NCI-H146 treated with DMSO at 0.1 percent for 48 hours (cell line): ENCODE data around the gene ZNF485.
"Not testable (repeated sequence)": the region's sequence is repeated elsewhere in the genome, so short reads cannot be mapped to it uniquely, and the experiment has no call there.

ENCODE experiments used
- DNase-seq: peaks from one replicate; lab custom pipeline; 2025; ENCODE audit not compliant: unreplicated experiment; lab: John Stamatoyannopoulos, UW

ZNF485 gene

DNA sequence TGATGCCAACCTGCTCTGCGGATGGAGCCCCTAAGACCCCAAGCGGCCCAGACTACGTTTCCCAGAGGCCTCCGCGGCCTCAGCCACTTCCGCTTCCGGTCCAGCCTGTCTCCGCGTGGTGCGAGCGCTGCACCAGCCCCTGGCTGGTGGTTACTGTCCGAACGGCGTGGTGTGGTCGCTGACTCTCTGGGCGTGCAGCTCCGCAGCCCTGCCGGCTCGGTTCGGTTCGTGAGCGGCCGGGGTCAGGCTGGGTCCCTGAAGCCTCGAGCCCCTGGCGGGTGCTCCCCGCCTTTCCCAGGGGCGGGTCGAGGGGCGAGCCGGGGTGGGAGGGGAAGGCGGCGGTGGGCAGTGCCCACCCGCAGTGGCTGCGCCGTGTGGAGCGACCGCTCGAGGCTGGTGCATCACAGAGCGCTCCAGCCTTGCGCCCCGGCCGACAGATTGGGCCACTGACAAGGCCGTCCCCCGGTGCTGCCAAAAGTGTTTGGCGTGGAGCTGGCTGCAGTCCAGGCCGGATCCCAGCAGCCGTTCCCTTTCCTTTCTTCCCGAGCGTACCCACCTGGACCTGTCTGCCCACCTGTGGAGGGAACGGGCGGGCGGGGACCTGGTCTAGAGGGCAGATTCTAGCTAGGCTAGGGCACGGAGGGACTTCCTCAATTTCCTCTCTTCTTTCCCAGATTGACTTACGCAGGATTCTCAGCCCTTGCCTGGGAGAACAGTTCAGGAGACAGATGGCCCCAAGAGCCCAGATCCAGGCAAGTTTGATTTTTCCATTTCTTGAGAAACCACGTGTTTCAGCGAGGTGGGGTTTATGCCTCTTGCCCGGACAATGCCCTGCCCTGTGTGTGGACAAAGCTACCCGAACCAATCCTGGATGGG is at the start of gene ZNF485:
Gene ZNF485 (plus strand): TSS at position 116 of the 876 bp plus-strand sequence. CDS start 613 bp downstream, at position 729.
- DNase-seq: peak; percentile 69

- DNase-seq: no peak
These were observed 49.0 kb upstream of the ZNF485 start for GRCh38 chr10:43557214-43557613.

- DNase-seq: no peak
These were observed 36.6 kb upstream of the ZNF485 start for GRCh38 chr10:43569681-43570080.

DNA sequence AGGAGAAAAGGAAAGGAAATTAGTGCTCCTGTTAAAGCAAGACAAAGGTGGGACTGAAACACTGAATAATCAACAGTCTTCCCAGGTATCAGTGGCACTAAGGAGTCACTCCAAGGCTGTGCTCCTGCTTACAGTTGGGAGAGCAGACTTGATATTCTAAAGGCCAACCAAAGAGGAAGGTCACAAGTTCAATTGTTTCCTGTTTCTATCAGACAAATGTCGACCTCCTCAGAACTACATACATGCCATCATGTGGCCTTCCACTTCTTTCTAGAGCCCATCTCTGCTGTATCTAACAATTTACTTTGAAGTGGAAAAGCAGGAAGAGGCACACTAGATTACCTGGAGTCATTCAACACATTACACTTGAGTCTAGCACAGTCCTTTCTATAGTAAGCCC is 35.3 kb upstream of the ZNF485 start:
- no peak for DNase-seq

DNA sequence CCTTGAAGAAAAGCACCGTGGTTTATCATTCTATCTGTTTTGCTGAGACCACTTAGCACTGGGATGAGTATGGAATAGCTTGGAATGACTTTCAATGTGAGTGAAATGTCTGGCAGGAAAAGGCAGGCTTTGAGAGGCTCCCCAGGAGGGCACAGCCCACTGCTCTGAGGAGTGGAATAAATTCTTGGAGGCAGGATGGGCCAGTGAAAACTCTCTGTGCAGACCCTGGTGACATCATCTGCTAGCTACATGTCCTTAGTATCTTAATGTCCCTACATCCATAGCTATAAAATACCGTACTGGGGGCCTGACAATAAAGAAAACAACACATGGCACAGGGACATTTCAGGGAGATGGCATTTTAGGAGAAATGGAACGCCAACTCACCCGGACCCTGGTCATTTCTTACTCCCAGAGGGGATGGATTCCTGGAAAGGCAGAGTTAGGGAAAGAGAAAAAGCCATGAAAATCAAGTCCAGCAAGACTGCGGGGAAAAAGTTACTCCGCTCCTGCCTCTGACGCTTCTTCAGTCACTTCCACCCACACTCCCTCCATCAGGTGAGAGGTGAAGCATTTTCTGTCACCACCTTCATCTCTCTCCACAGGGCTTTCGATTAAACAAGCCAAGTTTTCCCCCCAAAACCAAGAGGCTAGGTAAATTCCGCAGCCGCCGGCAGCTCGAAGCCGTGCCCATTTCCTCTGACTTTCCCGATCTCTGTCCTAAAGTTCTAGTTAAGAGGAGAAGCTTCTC is 32.8 kb upstream of the ZNF485 start:
- DNase-seq: no peak

GRCh38 chr10:43574001-43574892 is 32.0 kb upstream of the ZNF485 start, which contains the start of gene ZNF239:
Gene ZNF239 (minus strand): TSS chr10:43574616. CDS start chr10:43558079, 16,537 bp downstream.
- DNase-seq: peak; percentile 78

- no peak for DNase-seq
These were observed 31.3 kb upstream of the ZNF485 start for GRCh38 chr10:43574906-43575305.

GRCh38 chr10:43576062-43576461 is 30.2 kb upstream of the ZNF485 start:
- no peak for DNase-seq

- no peak for DNase-seq
These were observed 29.7 kb upstream of the ZNF485 start for GRCh38 chr10:43576580-43576979.

DNA sequence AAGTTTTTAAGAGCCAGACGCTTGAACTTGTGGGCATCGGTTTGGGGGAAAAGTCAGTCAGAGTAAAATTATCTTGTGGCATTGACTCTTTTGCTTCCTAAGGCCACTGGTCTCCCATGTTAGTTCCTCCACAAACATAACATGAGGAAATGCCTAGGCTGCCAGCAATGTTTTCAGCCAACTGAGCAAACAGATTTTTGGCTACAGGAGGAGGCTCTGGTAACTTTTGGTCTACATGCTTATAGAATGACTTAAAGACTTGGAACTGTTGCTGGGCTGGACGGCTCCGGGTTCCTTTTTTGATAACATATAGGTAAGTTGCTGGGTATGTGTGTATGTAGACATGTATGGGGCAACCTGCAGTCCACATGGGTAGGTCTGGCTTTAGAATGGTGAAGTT is 22.2 kb upstream of the ZNF485 start:
- DNase-seq: no peak

GRCh38 chr10:43585046-43585445 is 21.2 kb upstream of the ZNF485 start:
- no peak for DNase-seq

GRCh38 chr10:43585981-43586729 is 20.1 kb upstream of the ZNF485 start:
- no peak for DNase-seq

- DNase-seq: not testable (repeated sequence)
These were observed 19.5 kb upstream of the ZNF485 start for GRCh38 chr10:43586730-43587115.

GRCh38 chr10:43591303-43591904 is 14.8 kb upstream of the ZNF485 start:
- DNase-seq: no peak

DNA sequence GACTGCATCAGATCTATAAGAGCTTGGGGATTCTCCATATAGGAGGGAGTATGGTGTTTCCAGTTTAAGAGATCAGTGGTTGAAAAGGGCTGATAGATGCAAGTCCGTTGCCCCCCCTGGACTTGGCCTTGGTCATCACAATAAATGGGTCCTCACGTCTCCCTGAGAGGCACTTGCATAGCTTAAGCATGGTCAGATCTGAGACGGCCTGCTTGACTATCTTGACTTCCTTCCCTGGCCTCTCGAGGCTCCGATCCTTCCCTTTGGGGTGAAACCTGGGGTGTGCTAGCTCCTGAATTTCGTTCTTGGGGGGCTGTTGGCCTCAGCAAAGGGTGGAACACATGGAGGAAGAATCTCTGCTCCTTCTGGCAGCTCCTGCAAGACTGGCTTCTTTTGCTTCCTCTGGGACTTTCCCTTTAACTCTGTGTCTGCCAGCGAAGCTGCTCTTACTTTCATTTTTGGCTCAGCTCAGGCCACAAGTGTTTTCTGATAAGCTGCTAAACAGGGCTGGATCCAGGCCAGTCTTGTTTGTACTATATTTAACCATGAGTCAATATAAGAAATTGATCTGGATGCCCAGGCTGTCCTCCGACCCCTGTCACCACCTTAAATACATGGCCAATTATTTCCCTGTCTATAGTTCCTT is 11.2 kb upstream of the ZNF485 start:
- no peak for DNase-seq

DNA sequence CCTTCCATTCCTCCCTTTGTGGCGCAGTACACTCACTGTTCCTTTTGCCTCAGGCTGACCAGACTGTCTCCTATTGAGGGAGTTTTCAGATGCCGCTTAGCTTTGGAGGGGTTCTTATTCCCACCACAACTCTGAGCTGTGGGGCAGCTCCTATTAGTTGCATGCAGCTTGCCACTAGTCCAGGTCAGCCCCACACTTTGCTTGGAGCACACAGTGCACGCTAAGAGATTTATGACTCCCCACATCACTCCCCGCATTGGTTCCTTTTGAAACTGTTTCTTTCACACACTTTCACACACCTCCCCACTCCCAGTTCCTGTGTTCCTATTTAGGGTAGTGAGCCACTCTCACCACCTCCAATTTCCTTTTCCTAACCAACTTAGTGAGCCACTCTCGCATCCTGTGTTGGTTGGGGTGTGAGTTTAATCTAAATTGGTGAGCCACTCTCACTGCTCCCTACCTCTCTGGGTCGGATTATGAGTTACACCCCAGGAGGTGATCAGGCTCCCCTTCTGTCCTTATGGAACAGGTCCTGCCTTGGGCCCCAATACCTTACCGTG is 10.4 kb upstream of the ZNF485 start:
- DNase-seq: no peak

- no peak for DNase-seq
These were observed 9.7 kb upstream of the ZNF485 start for GRCh38 chr10:43596546-43596945.

GRCh38 chr10:43598446-43598845 is 7.8 kb upstream of the ZNF485 start:
- no peak for DNase-seq

DNA sequence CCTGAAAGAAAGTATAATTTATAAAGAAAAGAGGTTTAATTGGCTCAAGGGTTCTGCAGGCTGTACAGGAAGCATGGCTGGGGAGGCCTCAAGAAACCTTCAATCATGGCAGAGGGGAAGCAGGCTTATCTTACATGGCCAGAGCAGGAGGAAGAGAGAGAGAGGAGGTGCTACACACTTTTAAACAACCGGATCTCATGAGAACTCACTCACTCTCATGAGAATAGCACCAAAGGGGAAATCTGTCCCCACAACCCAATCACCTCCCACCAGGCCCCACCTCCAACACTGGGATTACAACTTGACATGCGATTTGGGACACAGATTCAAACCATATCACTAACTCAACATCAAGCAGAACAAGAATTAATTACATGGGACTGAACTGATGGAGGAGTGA is 6.9 kb upstream of the ZNF485 start:
- DNase-seq: no peak
